K562 (cell line): Measurements from ENCODE around the gene IGF1R. TPM values are rescaled to one million over a fixed set of nuclear protein-coding genes. Genes with fewer than 3 reads are reported as not detected.

Source experiments
- ATAC-seq: fragments of 200-7000 bp; cut with Tn5 transposase; 3 replicates; pipeline ENCODE4 v1.9.1; 2020; ENCODE audit warnings: moderate library complexity
- BruUV-seq: library from RNA; stranded (reverse); fragments of 400-500 nt; replicated peaks from 2 replicates; lab custom pipeline; 2021; lab: Mats Ljungman, UMichigan
- CTCF ChIA-PET: fragments of 300-600 bp; formaldehyde crosslinking; extraction: SDS; loops from one replicate; lab custom pipeline; 2021; ENCODE audit warnings: low intra/inter-chr PET ratio; lab: Yijun Ruan, JAX
- POLR2A ChIA-PET: fragments of 300-600, 350-650 bp; sonication (Branson Sonifier 250); formaldehyde crosslinking; extraction: SDS; loops from one replicate; lab custom pipeline; 2021; ENCODE audit warnings: antibody characterized with exemption, inconsistent platforms; lab: Yijun Ruan, JAX
- DNase-seq, 4 experiments: peaks; one replicate each; pipeline versions ENCODE4 v3.0.0 to v3.0.0-alpha.2; 2011 to 2018; ENCODE audit warnings: low spot score in 3 of 4, mixed read lengths in 3 of 4; ENCODE audit errors: extremely low read depth in 1 of 4
- FAIRE-seq: peaks from 2 replicates; lab custom pipeline; 2011; peaks lifted over from hg19 to GRCh38; lab: Jason Lieb, UNC
- H2AFZ ChIP-seq: 2 replicates; pipeline ENCODE4 v1.6.0; 2011; ENCODE audit warnings: low read depth, low read length, control low read depth, inconsistent platforms
- H3K27ac ChIP-seq: fragments of 200-600 bp; 3 replicates; pipeline ENCODE4 v1.8.0; 2011; ENCODE audit warnings: low read depth, mild to moderate bottlenecking, control low read depth, inconsistent platforms, low read length, moderate library complexity, mixed read lengths; ENCODE audit errors: extremely low read depth
- H3K27me3 ChIP-seq, 2 experiments: fragments of 300-600 bp in 1 of 2; 2 replicates in 1 of 2; 3 replicates in 1 of 2; pipeline versions ENCODE4 v1.6.0 to v1.8.0; 2011; ENCODE audit warnings: inconsistent platforms in 2 of 2, low read length in 2 of 2, mild to moderate bottlenecking in 1 of 2, mixed read lengths in 1 of 2, moderate library complexity in 1 of 2; ENCODE audit not compliant: control insufficient read depth in 2 of 2, insufficient read depth in 2 of 2
- H3K36me3 ChIP-seq: fragments of 300-600 bp; 3 replicates; pipeline ENCODE4 v1.8.0; 2011; ENCODE audit warnings: mild to moderate bottlenecking, low read length, inconsistent platforms; ENCODE audit not compliant: control insufficient read depth, insufficient read depth
- H3K4me1 ChIP-seq, 2 experiments: fragments of 200-600 bp in 1 of 2; replicated peaks in 1 of 2; 2 replicates in 1 of 2; 3 replicates in 1 of 2; pipeline versions ENCODE4 v1.5.1 to v1.8.0; 2011; ENCODE audit warnings: inconsistent platforms in 2 of 2, low read length in 2 of 2, mild to moderate bottlenecking in 1 of 2, mixed read lengths in 1 of 2, moderate library complexity in 1 of 2; ENCODE audit not compliant: control insufficient read depth in 2 of 2, insufficient read depth in 2 of 2
- H3K4me2 ChIP-seq: 2 replicates; pipeline ENCODE4 v1.6.1; 2011; ENCODE audit warnings: low read length, control low read depth, inconsistent platforms, mixed read lengths; ENCODE audit not compliant: insufficient read depth
- H3K4me3 ChIP-seq: fragments of 200-600 bp; sonication (generic), shearing (Covaris generic); 2 replicates; pipeline ENCODE4 v1.5.1; 2016; ENCODE audit warnings: control low read depth, inconsistent platforms
- H3K79me2 ChIP-seq: fragments of 200-600 bp; 3 replicates; pipeline ENCODE4 v1.8.0; 2011; ENCODE audit warnings: low read length, inconsistent platforms; ENCODE audit not compliant: control insufficient read depth, insufficient read depth
- H3K9ac ChIP-seq, 2 experiments: 2 replicates each; pipeline versions ENCODE4 v1.6.0 to v1.6.1; 2011; ENCODE audit warnings: low read depth in 2 of 2, low read length in 2 of 2, control low read depth in 1 of 2, inconsistent platforms in 1 of 2, mild to moderate bottlenecking in 1 of 2, mixed read lengths in 1 of 2; ENCODE audit not compliant: insufficient read depth in 1 of 2
- H3K9me1 ChIP-seq: one replicate; pipeline ENCODE4 v1.6.0; 2011; ENCODE audit warnings: inconsistent platforms, mild to moderate bottlenecking, low read length, moderate library complexity; ENCODE audit not compliant: control insufficient read depth, insufficient read depth
- H3K9me3 ChIP-seq: replicated peaks from 2 replicates; pipeline ENCODE4 v1.5.1; 2011; ENCODE audit warnings: low read depth, low read length, inconsistent platforms; ENCODE audit not compliant: control insufficient read depth, insufficient read depth
- H4K20me1 ChIP-seq: replicated peaks from 2 replicates; pipeline ENCODE4 v1.6.1; 2011; ENCODE audit warnings: low read length, inconsistent platforms, mixed read lengths; ENCODE audit not compliant: control insufficient read depth, insufficient read depth
- FOXA1 ChIP-seq: fragments of 450-650 bp; IDR thresholded peaks from 2 replicates; pipeline ENCODE4 v1.6.1; 2016; ENCODE audit warnings: mild to moderate bottlenecking, borderline replicate concordance
- POLR2G ChIP-seq: fragments of 200-400 bp; formaldehyde crosslinking; IDR thresholded peaks from 2 replicates; pipeline ENCODE4 v1.6.1; 2017; ENCODE audit warnings: low read depth, mild to moderate bottlenecking, antibody characterized with exemption, low read length, moderate library complexity
- SP2 ChIP-seq: IDR thresholded peaks from 2 replicates; pipeline ENCODE4 v1.6.1; 2011; ENCODE audit warnings: mild to moderate bottlenecking, low read depth, low read length, moderate library complexity; ENCODE audit not compliant: poor library complexity, severe bottlenecking; ENCODE audit errors: extremely low read depth
- WGBS: fragments of 100-300 bp; shearing (Covaris generic); methylation state at CpG from one replicate; pipeline ENCODE4 v1.1.6; 2016; ENCODE audit warnings: low coverage, mixed read lengths; ENCODE audit not compliant: insufficient coverage; ENCODE audit errors: missing lambda C conversion rate; 5-methylcytosine and 5-hydroxymethylcytosine counted together
- in situ Hi-C: fragments of 300-500 bp; cut with MboI; formaldehyde crosslinking; loops from 4 replicates; pipeline ENCODE4 v1.15.0; 2018; ENCODE audit warnings: inconsistent platforms, mixed read lengths
- intact Hi-C: fragments of 100-400 bp; cut with micrococcal nuclease; formaldehyde crosslinking; loops from 2 replicates; pipeline ENCODE4 v1.14.2; 2022
- polyA plus RNA-seq, 8 experiments: library from polyadenylated mRNA; depleted of rRNA in 4 of 8; stranded (reverse) in 5 of 8; unstranded in 3 of 8; fragments of >200 nt; fragmentation: Nextera tagmentation in 2 of 8; fragmentation: Illumina TruSeq in 1 of 8; extraction: Ambion mirVana in 2 of 8; extraction: Trizol in 1 of 8; gene quantifications; 2 replicates each; pipeline versions ENCODE4 v1.2.1 to v1.2.3, GENCODE V29; 2011 to 2014; ENCODE audit warnings: inconsistent platforms in 1 of 8, missing spikeins in 1 of 8
- total RNA-seq, 7 experiments: library from RNA; depleted of rRNA in 6 of 7; stranded (reverse); fragments of >200 nt in 6 of 7; fragmentation: Illumina TruSeq in 2 of 7; extraction: Trizol in 2 of 7; gene quantifications; 2 replicates each; pipeline versions ENCODE4 v1.2.1 to v1.2.3, GENCODE V29; 2011 to 2021; ENCODE audit warnings: low replicate concordance in 1 of 7
- TF ChIP-seq, protein P1 (sequence below): fragments of 250-450 bp; sonication (Bioruptor Pico); IDR thresholded peaks from 2 replicates; pipeline ENCODE4 v1.4.0; 2020; ENCODE audit warnings: borderline replicate concordance
- TF ChIP-seq, protein P2 (sequence below): sonication (generic); formaldehyde crosslinking; IDR thresholded peaks from 2 replicates; pipeline ENCODE4 v1.8.1; 2023; ENCODE audit warnings: mild to moderate bottlenecking, missing genetic modification reagents
- TF ChIP-seq, protein P3 (sequence below), 2 experiments: fragments of 450-650 bp; conservative IDR thresholded peaks; 2 replicates each; pipeline ENCODE4 v1.6.1; 2017; ENCODE audit warnings: mild to moderate bottlenecking in 2 of 2, moderate library complexity in 2 of 2

The IGF1R gene
- total and polyA plus RNA-seq, 9 of the 15 experiments (the other 6 are each of a cell fraction or from before 2014, with no cell fraction given): 0.35 to 8.0 (median 1.6) TPM

DNA sequence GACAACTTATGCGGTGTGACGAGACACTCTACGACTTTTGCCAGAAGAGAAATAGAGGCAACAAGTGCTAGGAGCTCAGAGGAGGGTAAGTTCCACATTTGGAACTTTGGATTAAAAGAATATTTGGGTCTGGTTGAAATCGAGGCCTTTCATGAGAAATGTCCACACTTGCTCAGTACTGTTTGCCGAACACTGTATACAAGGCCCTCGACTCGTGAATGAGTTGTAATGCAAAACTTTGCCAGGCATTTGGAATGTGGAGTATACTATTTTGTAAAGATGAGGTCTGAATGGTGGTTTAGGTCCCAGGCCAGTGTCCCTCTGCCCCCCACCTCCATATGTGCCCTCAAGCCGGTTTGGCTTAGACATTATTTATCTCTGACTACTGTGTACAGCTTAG is 73.9 kb downstream of the IGF1R start:
- CTCF ChIA-PET: no interaction called here
- FAIRE-seq: no peak

More for the DNA sequence above, 73.9 kb downstream of the IGF1R start:
- Histone ChIP-seq H4K20me1 (peaks cover 37% of the 10 kb centered on the region), H3K27ac (no peak overlapping the region), H3K79me2 (no peaks in the 10 kb centered on the region), H3K36me3 (no peaks in the 10 kb centered on the region), H3K4me1 (no peaks in the 10 kb centered on the region), H3K9me3 (no peaks in the 10 kb centered on the region), H3K9me1 (no peaks in the 10 kb centered on the region), H3K9ac (no peak overlapping the region), H3K27me3 (peaks cover 7 to 36% of the 10 kb centered on the region in 2 experiments), H3K4me3 (no peak overlapping the region), H2AFZ (no peak overlapping the region), H3K4me2 (no peak overlapping the region)
- in situ Hi-C loops (no loop called here), intact Hi-C loops (no loop called here)
- TF ChIP-seq, protein P1, sequence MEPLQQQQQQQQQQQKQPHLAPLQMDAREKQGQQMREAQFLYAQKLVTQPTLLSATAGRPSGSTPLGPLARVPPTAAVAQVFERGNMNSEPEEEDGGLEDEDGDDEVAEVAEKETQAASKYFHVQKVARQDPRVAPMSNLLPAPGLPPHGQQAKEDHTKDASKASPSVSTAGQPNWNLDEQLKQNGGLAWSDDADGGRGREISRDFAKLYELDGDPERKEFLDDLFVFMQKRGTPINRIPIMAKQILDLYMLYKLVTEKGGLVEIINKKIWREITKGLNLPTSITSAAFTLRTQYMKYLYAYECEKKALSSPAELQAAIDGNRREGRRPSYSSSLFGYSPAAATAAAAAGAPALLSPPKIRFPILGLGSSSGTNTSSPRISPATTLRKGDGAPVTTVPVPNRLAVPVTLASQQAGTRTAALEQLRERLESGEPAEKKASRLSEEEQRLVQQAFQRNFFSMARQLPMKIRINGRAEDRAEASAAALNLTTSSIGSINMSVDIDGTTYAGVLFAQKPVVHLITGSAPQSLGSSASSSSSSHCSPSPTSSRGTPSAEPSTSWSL (CRISPR knock-in tag): no peak
- TF ChIP-seq, protein P2, sequence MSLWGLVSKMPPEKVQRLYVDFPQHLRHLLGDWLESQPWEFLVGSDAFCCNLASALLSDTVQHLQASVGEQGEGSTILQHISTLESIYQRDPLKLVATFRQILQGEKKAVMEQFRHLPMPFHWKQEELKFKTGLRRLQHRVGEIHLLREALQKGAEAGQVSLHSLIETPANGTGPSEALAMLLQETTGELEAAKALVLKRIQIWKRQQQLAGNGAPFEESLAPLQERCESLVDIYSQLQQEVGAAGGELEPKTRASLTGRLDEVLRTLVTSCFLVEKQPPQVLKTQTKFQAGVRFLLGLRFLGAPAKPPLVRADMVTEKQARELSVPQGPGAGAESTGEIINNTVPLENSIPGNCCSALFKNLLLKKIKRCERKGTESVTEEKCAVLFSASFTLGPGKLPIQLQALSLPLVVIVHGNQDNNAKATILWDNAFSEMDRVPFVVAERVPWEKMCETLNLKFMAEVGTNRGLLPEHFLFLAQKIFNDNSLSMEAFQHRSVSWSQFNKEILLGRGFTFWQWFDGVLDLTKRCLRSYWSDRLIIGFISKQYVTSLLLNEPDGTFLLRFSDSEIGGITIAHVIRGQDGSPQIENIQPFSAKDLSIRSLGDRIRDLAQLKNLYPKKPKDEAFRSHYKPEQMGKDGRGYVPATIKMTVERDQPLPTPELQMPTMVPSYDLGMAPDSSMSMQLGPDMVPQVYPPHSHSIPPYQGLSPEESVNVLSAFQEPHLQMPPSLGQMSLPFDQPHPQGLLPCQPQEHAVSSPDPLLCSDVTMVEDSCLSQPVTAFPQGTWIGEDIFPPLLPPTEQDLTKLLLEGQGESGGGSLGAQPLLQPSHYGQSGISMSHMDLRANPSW (CRISPR knock-in tag): no peak
- TF ChIP-seq POLR2G: no peak
- TF ChIP-seq SP2: no peak
- TF ChIP-seq, protein P3, sequence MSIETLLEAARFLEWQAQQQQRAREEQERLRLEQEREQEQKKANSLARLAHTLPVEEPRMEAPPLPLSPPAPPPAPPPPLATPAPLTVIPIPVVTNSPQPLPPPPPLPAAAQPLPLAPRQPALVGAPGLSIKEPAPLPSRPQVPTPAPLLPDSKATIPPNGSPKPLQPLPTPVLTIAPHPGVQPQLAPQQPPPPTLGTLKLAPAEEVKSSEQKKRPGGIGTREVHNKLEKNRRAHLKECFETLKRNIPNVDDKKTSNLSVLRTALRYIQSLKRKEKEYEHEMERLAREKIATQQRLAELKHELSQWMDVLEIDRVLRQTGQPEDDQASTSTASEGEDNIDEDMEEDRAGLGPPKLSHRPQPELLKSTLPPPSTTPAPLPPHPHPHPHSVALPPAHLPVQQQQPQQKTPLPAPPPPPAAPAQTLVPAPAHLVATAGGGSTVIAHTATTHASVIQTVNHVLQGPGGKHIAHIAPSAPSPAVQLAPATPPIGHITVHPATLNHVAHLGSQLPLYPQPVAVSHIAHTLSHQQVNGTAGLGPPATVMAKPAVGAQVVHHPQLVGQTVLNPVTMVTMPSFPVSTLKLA (conservative IDR thresholded peaks at IDR 0.05): no peak
- no peak for TF ChIP-seq FOXA1
- no TSS peak for BruUV-seq
- no peak for DNase-seq
- POLR2A ChIA-PET: no interaction called here
- 0% methylated on average over 8 of the region's 8 CpGs for WGBS
- no peak for ATAC-seq
